Measurements from ENCODE around the gene CALN1. TPM values are rescaled to one million over a fixed set of nuclear protein-coding genes. Genes with fewer than 3 reads are reported as not detected.

CALN1 gene
- polyA plus RNA-seq, 1 donor (not counting 4 experiments of a cell fraction or from before 2014, with no cell fraction given), result not detected

GRCh38 chr7:72114129-72114528 lies 298.0 kb downstream of the CALN1 start:
- Histone ChIP-seq H3K79me2 (ENCODE audit: control insufficient read depth, insufficient read depth, low read length) (no peaks in the 10 kb centered on the region), H4K20me1 (ENCODE audit: control insufficient read depth, extremely low read depth, insufficient read depth, low read length) (no peaks in the 10 kb centered on the region), H3K9me3 (ENCODE audit: control insufficient read depth, low read depth, low read length) (no peaks in the 10 kb centered on the region), H2AFZ (ENCODE audit: control insufficient read depth, low read length) (no peak overlapping the region), H3K9me1 (ENCODE audit: control insufficient read depth, extremely low read depth, insufficient read depth, low read length) (no peaks in the 10 kb centered on the region), H3K27ac (ENCODE audit: control insufficient read depth, insufficient read depth, low read length) (no peak overlapping the region), H3K4me1 (ENCODE audit: control insufficient read depth, extremely low read depth, insufficient read depth, low read length) (no peaks in the 10 kb centered on the region), H3K36me3 (ENCODE audit: control insufficient read depth in 2 of 2, extremely low read depth in 1 of 2, insufficient read depth in 2 of 2, low read length in 2 of 2) (no peaks in the 10 kb centered on the region), H3K4me2 (ENCODE audit: control insufficient read depth, extremely low read depth, insufficient read depth, low read depth, low read length) (no peak overlapping the region), H3K4me3 (ENCODE audit: control insufficient read depth in 2 of 3, extremely low read depth in 1 of 3, insufficient read depth in 2 of 3, low read depth in 1 of 3, low read length in 3 of 3) (no peak overlapping the region), H3K27me3 (ENCODE audit: control insufficient read depth, extremely low read depth, insufficient read depth, low read length) (no peaks in the 10 kb centered on the region), H3K9ac (ENCODE audit: control insufficient read depth, extremely low read depth, insufficient read depth, low read length) (no peak overlapping the region)
- FAIRE-seq (no peak), DNase-seq (ENCODE audit: low read depth, low spot score) (no peak)
- dilution Hi-C loops (cut with MboI; ENCODE audit: extremely low pct_ligation_motif_present, low sequenced_read_pairs), result no loop called here
- TF ChIP-seq EZH2 (IDR thresholded peaks at IDR 0.05; ENCODE audit: low read length), result no peak
- TF ChIP-seq CTCF (optimal IDR thresholded peaks at IDR 0.05 in 1 of 3, IDR thresholded peaks at IDR 0.05 in 1 of 3, conservative IDR thresholded peaks at IDR 0.05 in 1 of 3; ENCODE audit: extremely low read depth in 1 of 3, insufficient read depth in 2 of 3, low read length in 3 of 3), result no peak

GRCh38 chr7:72112992-72113391 lies 299.1 kb downstream of the CALN1 start:
- Histone ChIP-seq H3K36me3 (ENCODE audit: control insufficient read depth in 2 of 2, extremely low read depth in 1 of 2, insufficient read depth in 2 of 2, low read length in 2 of 2) (no peaks in the 10 kb centered on the region), H3K4me2 (ENCODE audit: control insufficient read depth, extremely low read depth, insufficient read depth, low read depth, low read length) (no peak overlapping the region), H3K4me3 (ENCODE audit: control insufficient read depth in 2 of 3, extremely low read depth in 1 of 3, insufficient read depth in 2 of 3, low read depth in 1 of 3, low read length in 3 of 3) (no peak overlapping the region), H3K27me3 (ENCODE audit: control insufficient read depth, extremely low read depth, insufficient read depth, low read length) (no peaks in the 10 kb centered on the region), H2AFZ (ENCODE audit: control insufficient read depth, low read length) (no peak overlapping the region), H3K4me1 (ENCODE audit: control insufficient read depth, extremely low read depth, insufficient read depth, low read length) (no peaks in the 10 kb centered on the region), H3K79me2 (ENCODE audit: control insufficient read depth, insufficient read depth, low read length) (no peaks in the 10 kb centered on the region), H3K9me3 (ENCODE audit: control insufficient read depth, low read depth, low read length) (no peaks in the 10 kb centered on the region), H4K20me1 (ENCODE audit: control insufficient read depth, extremely low read depth, insufficient read depth, low read length) (no peaks in the 10 kb centered on the region), H3K27ac (ENCODE audit: control insufficient read depth, insufficient read depth, low read length) (no peak overlapping the region), H3K9me1 (ENCODE audit: control insufficient read depth, extremely low read depth, insufficient read depth, low read length) (no peaks in the 10 kb centered on the region), H3K9ac (ENCODE audit: control insufficient read depth, extremely low read depth, insufficient read depth, low read length) (no peak overlapping the region)
- dilution Hi-C loops (cut with MboI; ENCODE audit: extremely low pct_ligation_motif_present, low sequenced_read_pairs), result no loop called here
- TF ChIP-seq CTCF (optimal IDR thresholded peaks at IDR 0.05 in 1 of 3, IDR thresholded peaks at IDR 0.05 in 1 of 3, conservative IDR thresholded peaks at IDR 0.05 in 1 of 3; ENCODE audit: extremely low read depth in 1 of 3, insufficient read depth in 2 of 3, low read length in 3 of 3) (no peak), EZH2 (IDR thresholded peaks at IDR 0.05; ENCODE audit: low read length) (no peak)
- no peak for FAIRE-seq
- no peak for DNase-seq (ENCODE audit: low read depth, low spot score)
